Left hindlimb (tissue), 1 donor: ENCODE data around the gene PIGC.

ENCODE experiments used
- DNase-seq: peaks from one replicate; pipeline ENCODE4 v3.0.0-alpha.2; 2018

Gene PIGC

DNA sequence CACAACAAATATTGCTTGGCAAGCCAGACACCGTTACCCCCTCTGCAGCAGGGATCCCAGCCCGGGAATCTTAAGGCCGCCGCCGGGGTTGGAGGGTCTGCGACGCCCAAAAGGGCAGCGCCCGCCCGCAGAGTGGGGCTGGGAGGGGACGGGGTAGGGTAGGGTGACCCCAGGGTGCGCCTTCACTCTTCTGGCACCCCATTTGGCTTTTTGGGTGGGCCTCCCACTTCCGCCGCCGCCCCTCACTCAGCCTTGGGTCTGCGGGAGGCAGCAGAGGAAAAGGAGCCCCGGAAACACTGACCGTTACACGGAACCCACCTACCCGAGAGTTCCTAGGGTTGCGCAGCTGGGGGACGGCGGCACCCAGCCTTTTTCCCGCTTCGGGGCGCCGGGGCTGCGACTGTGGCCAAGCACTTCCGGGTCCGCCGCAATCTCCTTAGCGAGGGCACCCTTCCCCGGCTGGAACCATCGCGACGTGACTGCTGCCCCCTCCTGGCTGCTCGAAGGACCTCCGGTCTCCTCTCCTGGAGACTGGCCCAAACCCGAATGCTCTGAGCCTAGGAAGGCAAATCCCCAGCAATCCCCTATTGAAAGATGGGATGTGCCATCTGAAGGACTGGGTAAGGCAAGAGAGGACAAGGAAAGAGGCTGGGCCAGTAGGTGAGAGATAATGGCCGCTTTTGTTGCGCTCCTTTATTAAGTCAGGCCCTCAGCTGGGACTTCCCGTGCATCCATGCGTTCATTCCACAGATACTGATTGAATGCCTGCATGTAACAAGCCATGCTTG lies at the start of gene PIGC:
PIGC (minus strand) TSS at position 404 of the 788 bp plus-strand sequence. CDS start 1,447 bp downstream, outside the sequence.
- peak; percentile 91 for DNase-seq

- DNase-seq: no peak
Measured at GRCh38 chr1:172492421-172492820, 48.6 kb upstream of the PIGC start.

- no peak for DNase-seq
Measured at GRCh38 chr1:172489847-172490246, 46.0 kb upstream of the PIGC start.

DNA sequence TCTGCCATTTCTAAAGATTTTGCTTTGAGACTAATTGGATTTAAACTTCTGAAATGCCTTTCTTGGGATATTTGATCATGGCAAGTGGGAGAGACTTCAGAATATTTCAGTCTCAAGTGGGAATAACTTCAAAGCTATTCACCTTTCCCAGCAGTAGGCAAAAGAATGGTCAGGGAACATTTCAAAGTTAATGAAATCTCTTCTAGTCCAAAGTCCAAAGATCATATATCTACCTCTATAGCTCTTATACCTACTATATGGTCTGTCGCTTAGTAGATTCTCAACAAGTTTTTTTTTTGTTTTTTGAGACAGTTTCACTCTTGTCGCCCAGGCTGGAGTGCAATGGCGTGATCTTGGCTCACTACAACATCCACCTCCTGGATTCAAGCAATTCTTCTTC lies 44.5 kb upstream of the PIGC start:
- no peak for DNase-seq

DNA sequence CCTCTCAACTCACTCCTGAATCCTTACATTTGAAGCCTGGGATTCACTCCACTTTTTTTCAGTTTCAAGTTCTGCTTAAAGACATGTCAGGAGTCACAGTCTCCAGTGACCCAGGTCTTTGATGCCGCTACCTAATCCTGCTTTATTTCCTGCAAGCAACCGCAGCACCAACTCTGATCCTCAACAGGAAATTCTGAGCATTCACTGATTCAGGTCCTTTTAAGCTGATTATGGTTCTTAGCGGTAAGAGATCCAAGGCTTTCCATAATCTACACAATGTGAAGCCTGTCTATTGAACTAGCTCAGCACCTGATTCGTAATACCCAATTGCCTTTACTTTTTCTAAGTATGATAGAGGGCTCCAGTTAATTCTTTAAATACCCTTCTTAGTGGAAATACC lies 43.7 kb upstream of the PIGC start:
- no peak for DNase-seq

DNA sequence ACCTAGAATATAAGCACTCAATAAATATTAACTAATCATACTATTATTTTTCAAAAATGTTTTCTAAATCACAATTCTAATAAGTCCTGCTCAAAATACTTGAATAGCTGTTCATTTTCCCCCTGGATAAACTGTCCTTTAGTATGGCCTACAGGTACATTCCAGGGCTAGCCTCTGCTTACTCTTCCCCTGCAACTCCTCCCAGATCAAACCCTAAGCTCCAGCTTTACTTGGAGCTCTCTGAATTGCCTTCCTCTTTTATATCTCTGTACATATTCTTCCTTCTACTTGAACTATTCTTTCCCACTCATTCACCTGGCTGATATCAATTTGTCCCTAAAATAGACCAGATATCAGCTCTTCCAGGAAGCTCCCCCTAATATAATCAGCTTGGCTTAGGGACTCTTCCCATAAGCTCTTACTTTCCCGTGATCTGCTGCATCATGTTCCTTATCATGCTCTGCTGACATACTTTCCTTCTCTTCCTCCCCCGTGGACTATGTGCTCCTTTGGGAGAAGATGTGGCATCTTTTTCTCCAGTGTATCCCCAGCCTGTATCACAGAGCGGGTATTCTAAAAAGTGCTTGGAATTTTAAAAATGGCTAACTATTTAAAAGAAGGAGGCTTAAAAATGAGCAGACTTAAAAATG lies 43.1 kb upstream of the PIGC start:
- no peak for DNase-seq

- no peak for DNase-seq
Measured at GRCh38 chr1:172485626-172486025, 41.8 kb upstream of the PIGC start.

DNA sequence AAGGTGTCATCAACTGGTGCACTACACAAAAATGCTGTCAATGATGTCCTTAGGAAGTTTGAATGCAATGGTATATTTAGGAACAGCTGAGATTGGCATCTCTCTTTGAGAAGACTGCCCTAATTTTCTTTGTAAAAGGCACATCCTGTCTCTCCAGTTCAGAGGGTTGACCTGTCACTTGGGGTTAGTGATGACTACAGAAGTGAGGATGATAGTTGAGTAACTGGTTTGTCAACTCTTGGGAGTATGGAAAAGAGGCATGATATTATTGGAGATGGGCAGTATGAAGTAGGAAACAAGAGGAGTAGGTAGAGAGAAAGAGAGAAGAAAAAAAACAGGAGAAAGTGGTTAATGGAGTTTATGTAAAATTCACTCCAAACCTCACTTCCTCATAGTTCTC lies 40.4 kb upstream of the PIGC start:
- DNase-seq: no peak

- no peak for DNase-seq
Measured at GRCh38 chr1:172483448-172483847, 39.6 kb upstream of the PIGC start.

DNA sequence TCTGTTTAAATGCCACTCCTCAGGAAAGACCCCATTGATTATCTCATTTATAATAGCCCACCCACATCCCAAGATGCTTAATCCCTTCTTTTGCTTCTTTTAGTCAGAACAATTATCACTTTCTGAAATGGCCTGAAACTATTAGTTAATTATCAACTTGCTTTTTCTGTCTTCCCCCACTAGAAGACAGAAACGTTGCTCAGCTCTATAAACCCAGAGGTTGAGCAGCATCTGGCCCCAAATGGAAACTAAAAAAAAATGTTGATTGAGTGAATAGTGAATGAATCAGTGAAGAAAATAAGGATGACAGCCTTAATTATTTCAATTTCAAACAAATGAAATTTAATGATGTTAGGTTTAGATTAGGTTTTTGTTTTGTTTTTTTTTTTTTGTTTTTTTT lies 38.2 kb upstream of the PIGC start:
- no peak for DNase-seq

GRCh38 chr1:172480431-172480830 lies 36.6 kb upstream of the PIGC start:
- no peak for DNase-seq

- no peak for DNase-seq
Measured at GRCh38 chr1:172478485-172478884, 34.6 kb upstream of the PIGC start.

DNA sequence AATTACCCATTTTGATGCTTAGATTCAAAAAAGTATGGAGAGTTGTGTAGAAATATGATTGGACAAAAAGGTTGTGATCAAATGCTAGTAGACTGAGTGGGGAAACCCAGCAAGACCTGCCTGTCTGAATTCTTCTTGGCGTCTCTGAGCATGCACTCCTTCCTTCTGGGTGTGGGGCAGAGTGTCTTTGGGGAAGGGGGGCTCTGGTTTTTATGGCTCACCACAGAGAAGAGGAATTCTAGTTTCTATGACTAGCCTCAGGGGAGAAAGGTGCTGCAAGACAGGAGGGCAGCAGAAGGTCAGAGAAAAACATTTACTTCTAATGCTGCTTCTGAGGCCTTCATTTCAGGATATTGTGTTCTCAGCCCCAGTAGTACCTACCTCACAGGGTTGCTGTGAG lies 33.9 kb upstream of the PIGC start:
- DNase-seq: no peak

GRCh38 chr1:172477216-172477615 lies 33.3 kb upstream of the PIGC start:
- DNase-seq: no peak

DNA sequence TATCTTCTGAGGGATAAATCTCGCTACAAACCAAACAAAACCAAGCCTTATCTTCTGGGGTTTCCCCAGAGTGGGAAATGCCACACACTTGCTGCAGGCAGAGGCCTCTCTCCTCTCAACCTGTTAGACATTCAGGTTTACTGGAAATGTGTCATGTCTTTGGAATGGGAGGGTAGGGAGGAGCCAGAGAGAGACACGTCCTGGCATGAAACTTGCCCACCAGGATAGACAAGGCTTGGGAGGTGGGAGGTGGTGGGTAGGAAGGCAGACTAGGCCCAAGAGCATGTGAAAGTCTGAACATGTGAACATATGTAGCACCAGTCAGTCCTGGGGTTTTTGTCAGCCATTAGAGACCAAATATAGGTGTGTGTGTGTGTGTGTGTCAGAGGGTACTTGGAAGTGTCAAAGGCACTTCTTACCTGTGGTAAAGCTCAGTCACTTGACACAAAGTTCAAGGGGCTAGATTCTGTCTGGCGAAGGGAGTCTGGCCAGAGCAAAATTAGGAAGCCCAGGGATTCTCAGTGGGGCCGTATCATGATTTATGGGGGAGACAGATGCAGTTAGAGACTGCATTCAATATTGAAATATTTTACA lies 32.4 kb upstream of the PIGC start:
- no peak for DNase-seq

DNA sequence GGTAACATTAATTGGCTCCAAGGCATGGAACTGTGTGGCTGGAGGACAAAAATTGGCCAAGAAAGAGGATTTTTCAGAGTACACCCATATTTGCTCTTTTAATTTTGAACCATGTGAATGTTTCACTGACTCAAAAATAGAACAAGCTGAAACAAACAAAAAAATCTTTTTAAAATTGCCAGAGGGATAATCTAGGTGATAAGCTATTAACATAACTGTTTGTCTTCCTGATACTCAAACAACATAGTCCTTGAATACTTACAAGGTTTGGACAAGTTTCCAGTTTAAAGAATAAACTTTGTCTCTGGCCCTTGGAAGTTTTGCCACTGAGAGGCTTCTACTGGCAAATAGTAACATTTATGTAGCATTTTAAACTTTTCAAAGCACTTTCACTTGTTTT lies 30.0 kb upstream of the PIGC start:
- no peak for DNase-seq

DNA sequence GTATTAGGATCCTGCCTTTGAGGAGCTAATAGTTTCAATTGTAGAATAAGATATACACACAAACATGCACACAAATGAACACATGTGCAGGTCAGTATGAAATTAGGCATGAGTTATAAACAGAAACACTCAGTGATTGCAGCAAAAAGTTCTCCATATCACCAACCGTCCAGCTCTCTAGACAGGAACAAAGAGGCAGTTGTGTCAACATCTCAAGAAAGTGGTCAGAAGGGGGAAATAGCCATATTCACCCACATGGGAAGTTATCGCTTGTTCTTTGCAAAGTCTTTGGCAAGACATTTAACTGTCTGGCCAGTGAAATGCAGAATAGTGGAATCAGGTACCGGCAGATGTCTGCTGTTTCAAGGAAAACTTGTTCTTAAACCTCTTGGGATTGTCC lies 29.4 kb upstream of the PIGC start:
- no peak for DNase-seq

DNA sequence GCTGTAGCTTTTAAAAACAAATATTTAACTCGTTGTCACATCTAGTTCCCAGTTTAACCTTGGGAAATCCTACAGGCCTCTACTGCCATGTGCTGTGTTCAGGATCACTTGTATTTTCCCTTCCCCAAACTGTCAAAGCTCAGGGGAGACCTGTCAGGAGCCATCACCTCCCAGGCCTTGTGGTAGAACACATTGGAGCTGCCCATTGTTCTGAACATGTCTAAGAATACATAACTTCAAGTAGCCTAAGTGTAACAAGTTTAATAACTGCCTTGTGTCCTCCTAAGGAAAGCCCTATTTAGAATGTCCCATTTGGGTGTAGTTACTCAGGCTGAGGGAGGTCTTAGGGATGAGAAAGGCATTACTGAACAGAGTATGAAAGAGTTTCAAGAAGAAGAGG lies 28.6 kb upstream of the PIGC start:
- DNase-seq: no peak

- DNase-seq: no peak
Measured at GRCh38 chr1:172471666-172472065, 27.8 kb upstream of the PIGC start.

DNA sequence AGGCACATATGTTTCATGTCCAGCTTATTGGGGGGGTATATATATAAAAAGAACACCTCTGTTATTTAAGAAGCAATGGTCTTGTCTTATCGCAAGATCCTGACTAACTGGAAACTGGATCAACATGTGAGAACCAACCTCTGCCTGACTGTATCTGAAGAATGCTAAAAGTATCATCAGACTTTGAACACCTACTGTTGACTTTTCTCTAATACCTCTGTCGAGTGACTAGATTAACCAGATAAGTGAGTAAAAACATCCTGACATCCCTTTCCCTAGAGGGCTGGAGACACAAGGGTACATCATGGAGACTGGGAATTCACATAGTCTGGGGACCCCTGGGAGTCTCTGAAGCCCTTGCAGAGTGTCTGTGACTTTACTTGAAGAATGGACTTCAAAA lies 26.3 kb upstream of the PIGC start:
- no peak for DNase-seq

GRCh38 chr1:172469717-172470116 lies 25.8 kb upstream of the PIGC start:
- DNase-seq: no peak

DNA sequence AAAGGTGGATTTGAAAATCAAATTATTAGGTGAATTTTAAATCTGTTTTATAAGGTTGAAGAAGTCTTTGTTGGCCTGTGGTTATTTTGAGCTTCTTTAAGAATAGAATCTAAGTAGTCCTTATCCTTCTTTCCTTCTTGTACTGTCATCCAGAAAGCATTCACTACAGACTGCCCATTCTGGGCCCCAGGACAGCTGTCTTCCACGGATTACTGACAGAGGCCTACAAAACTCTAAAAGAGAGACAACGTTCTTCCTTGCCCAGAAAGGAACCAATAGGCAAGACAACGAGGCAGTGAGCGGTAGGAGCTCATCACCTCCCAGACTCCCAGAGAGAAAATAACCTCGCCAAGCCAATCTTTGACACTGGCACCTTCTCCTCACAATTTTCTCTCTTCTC lies 24.4 kb upstream of the PIGC start:
- DNase-seq: no peak

DNA sequence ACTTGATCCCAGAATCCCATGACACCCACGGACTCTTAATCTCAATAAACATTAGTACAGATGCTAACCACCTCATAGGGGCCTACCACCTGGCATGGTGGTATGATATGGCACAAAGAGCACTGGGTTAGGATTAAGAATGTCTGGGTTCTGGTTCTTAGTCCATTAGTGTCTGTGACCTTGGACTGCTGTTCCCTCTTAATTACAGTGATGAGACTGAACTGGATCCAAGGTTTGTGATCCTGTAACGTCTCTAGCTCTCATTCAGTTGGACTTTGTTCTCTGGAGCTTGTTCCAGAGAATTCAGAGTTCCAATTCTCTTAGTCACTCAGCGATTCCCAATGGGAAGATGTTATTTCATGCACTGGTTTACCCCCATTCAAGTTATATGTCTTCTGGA lies 23.6 kb upstream of the PIGC start:
- no peak for DNase-seq

GRCh38 chr1:172466795-172467407 lies 23.0 kb upstream of the PIGC start:
- DNase-seq: no peak
